PC-3 (cell line): ENCODE results near the gene TMUB1. TPM values are rescaled to one million over a fixed set of nuclear protein-coding genes. Genes with fewer than 3 reads are reported as not detected.

Experiments used
- ATAC-seq: fragments of 200-7000 bp; cut with Tn5 transposase; 2 replicates; pipeline ENCODE4 v1.9.1; 2020; ENCODE audit warnings: mild to moderate bottlenecking, moderate library complexity
- BruUV-seq: library from RNA; stranded (reverse); fragments of 400-500 nt; replicated peaks from 2 replicates; lab custom pipeline; 2021; lab: Mats Ljungman, UMichigan
- CTCF ChIA-PET: fragments of 300-600 bp; sonication (Branson Sonifier 250); formaldehyde crosslinking; loops from one replicate; lab custom pipeline; 2022; ENCODE audit warnings: antibody characterized with exemption; lab: Charles Lee
- POLR2A ChIA-PET: fragments of 300-600 bp; sonication (Branson Sonifier 250); formaldehyde crosslinking; loops from one replicate; lab custom pipeline; 2022; ENCODE audit warnings: antibody characterized with exemption; ENCODE audit not compliant: unreplicated experiment; lab: Charles Lee
- DNase-seq: peaks from one replicate; pipeline ENCODE4 v3.0.0-alpha.2; 2015
- H2AFZ ChIP-seq: fragments of 300-600 bp; sonication (generic); 2 replicates; pipeline ENCODE4 v1.6.0; 2016; ENCODE audit warnings: antibody characterized with exemption, low read length
- H3F3A ChIP-seq: fragments of 300-600 bp; sonication (generic); one replicate; pipeline ENCODE4 v1.6.0; 2017; ENCODE audit warnings: antibody characterized with exemption, low read length, control low read depth, mild to moderate bottlenecking; ENCODE audit not compliant: unreplicated experiment
- H3K27ac ChIP-seq: fragments of 300-600 bp; sonication (generic); 2 replicates; pipeline ENCODE4 v1.5.1; 2016; ENCODE audit warnings: mild to moderate bottlenecking, low read length
- H3K27me3 ChIP-seq: fragments of 300-600 bp; sonication (generic); 2 replicates; pipeline ENCODE4 v1.6.1; 2016; ENCODE audit warnings: low read length, mixed read lengths
- H3K36me3 ChIP-seq: fragments of 300-600 bp; sonication (generic); 2 replicates; pipeline ENCODE4 v1.6.1; 2016; ENCODE audit warnings: low read depth, mixed run types, low read length, mixed read lengths
- H3K4me1 ChIP-seq: fragments of 300-600 bp; sonication (generic); 2 replicates; pipeline ENCODE4 v1.5.1; 2016; ENCODE audit warnings: low read length; ENCODE audit not compliant: insufficient read depth
- H3K4me2 ChIP-seq: fragments of 300-600 bp; sonication (generic); 2 replicates; pipeline ENCODE4 v1.6.0; 2016; ENCODE audit warnings: low read length
- H3K4me3 ChIP-seq: fragments of 300-600 bp; sonication (generic); 2 replicates; pipeline ENCODE4 v1.5.1; 2016; ENCODE audit warnings: mild to moderate bottlenecking, low read length, mixed read lengths
- H3K79me2 ChIP-seq: fragments of 300-600 bp; sonication (generic); 2 replicates; pipeline ENCODE4 v1.6.1; 2017; ENCODE audit warnings: low read length, mixed read lengths
- H3K9ac ChIP-seq: fragments of 300-600 bp; sonication (generic); 2 replicates; pipeline ENCODE4 v1.6.0; 2016; ENCODE audit warnings: mild to moderate bottlenecking, low read length
- H3K9me2 ChIP-seq: fragments of 300-600 bp; sonication (generic); replicated peaks from 2 replicates; pipeline ENCODE4 v1.6.1; 2016; ENCODE audit warnings: mixed run types, low read length, mixed read lengths
- H3K9me3 ChIP-seq: fragments of 300-600 bp; sonication (generic); 2 replicates; pipeline ENCODE4 v1.6.1; 2016; ENCODE audit warnings: low read length, mixed read lengths
- H4K20me1 ChIP-seq: fragments of 300-600 bp; sonication (generic); 2 replicates; pipeline ENCODE4 v1.6.1; 2016; ENCODE audit warnings: low read length, mixed read lengths
- CTCF ChIP-seq: fragments of 300-600 bp; sonication (generic); conservative IDR thresholded peaks from 2 replicates; pipeline ENCODE4 v1.5.1; 2017; ENCODE audit warnings: antibody characterized with exemption, low read depth, mild to moderate bottlenecking, low read length
- EZH2 ChIP-seq: fragments of 300-600 bp; sonication (generic); IDR thresholded peaks from one replicate; pipeline ENCODE4 v1.6.1; 2017; ENCODE audit warnings: antibody characterized with exemption, mild to moderate bottlenecking, low read length; ENCODE audit not compliant: unreplicated experiment
- EZH2phosphoT487 ChIP-seq: fragments of 300-600 bp; sonication (generic); IDR thresholded peaks from 2 replicates; pipeline ENCODE4 v1.6.1; 2018; ENCODE audit warnings: mild to moderate bottlenecking, antibody characterized with exemption, low read length, borderline replicate concordance
- intact Hi-C: fragments of 100-400 bp; cut with micrococcal nuclease; formaldehyde crosslinking; loops from 2 replicates; pipeline ENCODE4 v1.9.0; 2023
- total RNA-seq: library from RNA; depleted of rRNA; stranded (reverse); fragments of >200 nt; gene quantifications from 2 replicates; pipeline ENCODE4 v1.2.3, GENCODE V29; 2014

The TMUB1 gene
- total RNA-seq, 1 experiment from 2014 or later: 52.1 TPM

- Histone ChIP-seq H3K9me3 (no peaks in the 10 kb centered on the region), H3K4me2 (peak overlapping the region; percentile 99), H2AFZ (peak overlapping the region; percentile 81), H3K9me2 (no peaks in the 10 kb centered on the region), H3K79me2 (peaks cover 39% of the 10 kb centered on the region), H3K4me1 (peaks cover 48% of the 10 kb centered on the region), H3K27ac (peak overlapping the region; percentile 97), H3K9ac (peak overlapping the region; percentile 89), H4K20me1 (no peaks in the 10 kb centered on the region), H3K27me3 (no peaks in the 10 kb centered on the region), H3K4me3 (peak overlapping the region; percentile 86), H3F3A (no peaks in the 10 kb centered on the region), H3K36me3 (peaks cover 8% of the 10 kb centered on the region; the same call in 1 of the 2 replicates)
- intact Hi-C loops: no loop called here
- BruUV-seq: no TSS peak
- no peak for TF ChIP-seq CTCF
- TF ChIP-seq EZH2: no peak
- TF ChIP-seq EZH2phosphoT487: no peak
- ATAC-seq (no peak), DNase-seq (no peak)
- ChIA-PET CTCF (no interaction called here), POLR2A (no interaction called here)
Measured at GRCh38 chr7:151060113-151060415, 23.2 kb downstream of the TMUB1 start.

- TF ChIP-seq EZH2: no peak
- no peak for TF ChIP-seq EZH2phosphoT487
- TF ChIP-seq CTCF: peak; percentile 21; the same call in 1 of the 2 replicates
- peak within 1 kb of the TSS; percentile 89 for H3K9ac ChIP-seq
- ChIA-PET POLR2A (no interaction called here), CTCF (no interaction called here)
- peak within 1 kb of the TSS; percentile 99 for H3K4me2 ChIP-seq
- intact Hi-C loops: no loop called here
- BruUV-seq: no TSS peak
- peaks cover 2% of the 10 kb centered on the region; the same call in 1 of the 2 replicates for H3K36me3 ChIP-seq
- peaks cover 48% of the 10 kb centered on the region for H3K4me1 ChIP-seq
- no peaks in the 10 kb centered on the region for H3K9me3 ChIP-seq
- H4K20me1 ChIP-seq: no peaks in the 10 kb centered on the region
- peak within 1 kb of the TSS; percentile 82 for H2AFZ ChIP-seq
- H3F3A ChIP-seq: no peaks in the 10 kb centered on the region
- H3K9me2 ChIP-seq: no peaks in the 10 kb centered on the region
- ATAC-seq (peak; percentile 1; the same call in 1 of the 2 replicates), DNase-seq (peak; percentile 80)
- H3K27me3 ChIP-seq: no peaks in the 10 kb centered on the region
- H3K4me3 ChIP-seq: peak within 1 kb of the TSS; percentile 86
- H3K79me2 ChIP-seq: peaks cover 34% of the 10 kb centered on the region
- H3K27ac ChIP-seq: peak within 1 kb of the TSS; percentile 97
Measured at GRCh38 chr7:151059367-151060112, 23.8 kb downstream of the TMUB1 start, which contains the start of gene SLC4A2. Gene SLC4A2, plus strand, starts transcription at chr7:151059589. Its CDS starts 2,399 bp downstream, at chr7:151061988.
